D721Med (cell line): Measurements from ENCODE around the gene LZTFL1.

Source experiments
- DNase-seq: peaks from one replicate; pipeline ENCODE4 v3.0.0; 2011; ENCODE audit warnings: low spot score; ENCODE audit not compliant: insufficient read length
- FAIRE-seq: peaks from 2 replicates; lab custom pipeline; 2011; peaks lifted over from hg19 to GRCh38; lab: Jason Lieb, UNC
- CTCF ChIP-seq: IDR thresholded peaks from 2 replicates; pipeline ENCODE4 v1.5.1; 2012; ENCODE audit warnings: mild to moderate bottlenecking, control low read depth; ENCODE audit not compliant: insufficient read depth; ENCODE audit errors: missing control alignments

Gene LZTFL1

DNA sequence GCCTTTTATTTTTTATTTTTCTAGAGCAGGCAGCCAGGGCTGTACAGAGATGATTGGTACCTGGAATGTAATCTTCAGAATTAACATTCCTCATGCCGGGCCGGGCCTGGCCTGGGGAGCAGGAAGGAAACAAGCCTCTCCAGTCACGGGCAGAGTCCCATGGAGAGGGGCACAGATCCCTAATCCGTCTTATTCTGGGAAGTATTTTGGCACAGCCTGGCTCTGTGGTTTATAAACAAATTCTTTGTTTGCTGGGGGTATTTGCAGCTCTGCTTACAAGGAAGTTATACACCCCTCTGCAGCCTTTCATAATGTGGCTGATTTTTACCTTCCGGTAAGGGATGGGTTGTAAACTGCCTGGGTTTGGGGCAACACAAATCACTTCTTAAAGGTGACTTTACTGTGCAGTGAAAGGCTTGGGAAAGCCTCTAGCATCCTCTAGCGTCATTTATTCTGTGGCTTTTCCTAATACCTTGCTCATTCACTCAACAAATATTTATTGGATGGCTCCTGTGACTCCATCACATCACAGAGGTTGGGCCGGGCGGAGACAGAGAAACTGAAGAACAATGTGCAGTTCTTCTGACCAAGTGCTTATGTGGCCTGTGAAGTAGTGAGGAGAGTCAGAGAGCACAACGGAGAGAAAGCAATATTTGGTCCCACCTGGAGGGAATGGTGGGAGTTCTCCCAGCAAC lies 48.3 kb downstream of the LZTFL1 start:
- TF ChIP-seq CTCF, result no peak
- no peak for FAIRE-seq
- DNase-seq, result no peak

GRCh38 chr3:45792516-45793172 lies 49.3 kb downstream of the LZTFL1 start:
- TF ChIP-seq CTCF, result no peak
- no peak for DNase-seq
- FAIRE-seq, result no peak

- TF ChIP-seq CTCF, result no peak
- DNase-seq, result no peak
- no peak for FAIRE-seq
Measured at GRCh38 chr3:45792036-45792435, 49.9 kb downstream of the LZTFL1 start.

DNA sequence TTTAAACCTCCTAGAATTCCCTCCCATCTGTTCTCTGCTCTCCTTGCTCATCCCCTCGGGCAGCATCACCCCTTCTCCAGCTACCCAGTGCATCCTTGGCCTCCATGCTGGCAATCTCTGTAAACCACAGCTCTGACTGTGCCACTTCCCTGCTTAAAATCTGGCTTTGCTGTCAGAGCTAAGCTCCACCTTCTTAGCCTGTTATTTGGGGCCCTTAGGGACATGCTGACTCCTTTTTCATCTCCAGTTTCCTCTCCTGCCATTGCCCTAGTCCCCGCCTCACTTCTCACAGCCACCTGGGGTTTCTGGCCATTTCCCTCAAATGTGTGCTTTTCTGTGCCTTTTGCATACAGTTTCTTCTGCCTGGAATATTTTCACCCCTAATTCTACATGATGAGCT lies 51.3 kb downstream of the LZTFL1 start:
- TF ChIP-seq CTCF, result no peak
- no peak for FAIRE-seq
- no peak for DNase-seq

GRCh38 chr3:45789235-45789812 lies 52.6 kb downstream of the LZTFL1 start:
- no peak for DNase-seq
- TF ChIP-seq CTCF, result no peak

GRCh38 chr3:45787551-45787950 lies 54.4 kb downstream of the LZTFL1 start:
- no peak for FAIRE-seq

More at GRCh38 chr3:45789235-45789812, 52.6 kb downstream of the LZTFL1 start:
- FAIRE-seq, result no peak

More at GRCh38 chr3:45787551-45787950, 54.4 kb downstream of the LZTFL1 start:
- TF ChIP-seq CTCF, result no peak
- DNase-seq, result no peak
